Smooth muscle cell of the brain vasculature (primary cell): ENCODE data around the gene SOX4.
"Not testable (repeated sequence)": the region's sequence is repeated elsewhere in the genome, so short reads cannot be mapped to it uniquely, and the experiment has no call there.

Experiments
- DNase-seq: peaks from one replicate; pipeline ENCODE4 v3.0.0-alpha.2; 2012; ENCODE audit warnings: low read depth, low spot score

The SOX4 gene

GRCh38 chr6:21593412-21593926 is at the start of gene SOX4:
TSS of gene SOX4 (plus strand) at chr6:21593751. CDS start at chr6:21594535, 784 bp downstream.
- DNase-seq = peak; percentile 89

DNA sequence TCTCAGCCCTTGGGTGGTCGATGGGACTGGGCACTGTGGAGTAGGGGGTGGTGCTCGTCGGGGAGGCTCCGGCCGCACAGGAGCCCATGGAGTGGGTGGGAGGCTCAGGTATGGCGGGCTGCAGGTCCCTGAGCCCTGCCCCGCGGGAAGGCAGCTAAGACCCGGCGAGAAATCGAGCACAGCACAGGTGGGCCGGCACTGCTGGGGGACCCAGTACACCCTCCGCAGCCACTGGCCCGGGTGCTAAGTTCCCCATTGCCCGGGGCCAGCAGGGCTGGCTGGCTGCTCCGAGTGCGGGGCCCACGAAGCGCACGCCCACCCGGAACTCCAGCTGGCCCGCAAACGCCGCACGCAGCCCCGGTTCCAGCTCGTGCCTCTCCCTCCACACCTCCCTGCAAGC is 41.3 kb upstream of the SOX4 start:
- not testable (repeated sequence) for DNase-seq

GRCh38 chr6:21554286-21554685 is 39.3 kb upstream of the SOX4 start:
- DNase-seq = no peak

GRCh38 chr6:21555197-21555596 is 38.4 kb upstream of the SOX4 start:
- DNase-seq = no peak

DNA sequence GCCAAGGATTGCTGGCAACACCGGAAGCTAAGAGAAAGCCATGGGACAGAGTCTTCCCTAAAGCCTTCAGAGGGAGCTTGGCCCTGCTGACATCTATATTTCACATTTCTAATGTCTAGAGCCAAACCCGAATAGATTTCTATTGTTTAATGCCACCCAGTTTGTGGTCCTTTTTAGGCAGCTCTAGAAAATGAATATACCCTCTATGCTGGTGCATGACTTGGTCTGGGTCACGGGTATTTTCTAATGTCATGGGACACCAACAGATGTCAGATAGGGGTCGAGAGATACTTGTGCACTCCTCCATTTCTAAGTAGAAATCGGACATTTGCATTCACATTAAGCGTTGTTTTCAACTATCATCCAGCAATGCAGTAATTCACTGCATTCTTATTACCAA is 37.0 kb upstream of the SOX4 start:
- no peak for DNase-seq

- DNase-seq = no peak
Measured at GRCh38 chr6:21556968-21557721, 36.4 kb upstream of the SOX4 start.

DNA sequence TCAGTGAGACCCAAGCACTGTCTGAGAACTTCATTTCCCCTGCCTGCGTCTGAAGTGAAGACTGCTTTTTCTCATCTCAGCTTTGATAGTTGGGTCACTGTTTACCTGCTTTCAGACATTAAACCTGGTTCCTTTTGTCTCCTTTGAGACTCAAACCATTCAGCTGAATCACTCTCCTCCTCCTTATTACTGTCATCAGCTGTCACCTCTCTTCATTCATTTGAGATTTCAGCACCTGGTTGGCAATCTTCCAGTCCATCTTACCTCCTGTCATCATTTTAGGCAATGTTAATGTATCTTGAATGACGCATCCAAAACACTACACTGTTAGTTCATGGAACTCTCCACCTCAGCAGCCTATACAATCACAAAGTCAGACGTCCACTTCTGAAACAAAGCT is 34.3 kb upstream of the SOX4 start:
- DNase-seq = no peak

GRCh38 chr6:21560249-21560648 is 33.3 kb upstream of the SOX4 start:
- no peak for DNase-seq

GRCh38 chr6:21565431-21565830 is 28.1 kb upstream of the SOX4 start:
- no peak for DNase-seq

GRCh38 chr6:21578523-21578922 is 15.0 kb upstream of the SOX4 start:
- no peak for DNase-seq

DNA sequence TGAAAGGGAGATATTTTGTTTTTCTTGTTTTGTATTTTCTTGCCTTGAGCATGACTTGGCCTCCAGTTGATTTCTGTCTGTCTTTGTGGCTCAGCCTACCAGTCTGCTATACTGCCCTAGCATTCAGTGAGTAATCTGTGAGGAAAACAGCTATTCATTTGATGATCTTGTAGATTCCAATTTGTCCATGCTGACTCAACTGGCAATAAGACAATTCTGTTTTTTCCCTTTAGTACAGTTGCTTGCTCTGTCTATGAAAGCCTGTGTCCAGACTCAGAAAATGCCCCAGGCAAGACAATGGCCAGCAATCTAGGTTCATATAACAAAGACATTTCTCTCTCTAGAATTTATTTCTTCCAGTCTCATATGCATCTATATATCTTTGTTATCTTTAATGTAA is 10.9 kb upstream of the SOX4 start:
- DNase-seq = no peak

- no peak for DNase-seq
Measured at GRCh38 chr6:21586300-21586699, 7.3 kb upstream of the SOX4 start.

GRCh38 chr6:21586740-21587178 is 6.8 kb upstream of the SOX4 start:
- DNase-seq = no peak

DNA sequence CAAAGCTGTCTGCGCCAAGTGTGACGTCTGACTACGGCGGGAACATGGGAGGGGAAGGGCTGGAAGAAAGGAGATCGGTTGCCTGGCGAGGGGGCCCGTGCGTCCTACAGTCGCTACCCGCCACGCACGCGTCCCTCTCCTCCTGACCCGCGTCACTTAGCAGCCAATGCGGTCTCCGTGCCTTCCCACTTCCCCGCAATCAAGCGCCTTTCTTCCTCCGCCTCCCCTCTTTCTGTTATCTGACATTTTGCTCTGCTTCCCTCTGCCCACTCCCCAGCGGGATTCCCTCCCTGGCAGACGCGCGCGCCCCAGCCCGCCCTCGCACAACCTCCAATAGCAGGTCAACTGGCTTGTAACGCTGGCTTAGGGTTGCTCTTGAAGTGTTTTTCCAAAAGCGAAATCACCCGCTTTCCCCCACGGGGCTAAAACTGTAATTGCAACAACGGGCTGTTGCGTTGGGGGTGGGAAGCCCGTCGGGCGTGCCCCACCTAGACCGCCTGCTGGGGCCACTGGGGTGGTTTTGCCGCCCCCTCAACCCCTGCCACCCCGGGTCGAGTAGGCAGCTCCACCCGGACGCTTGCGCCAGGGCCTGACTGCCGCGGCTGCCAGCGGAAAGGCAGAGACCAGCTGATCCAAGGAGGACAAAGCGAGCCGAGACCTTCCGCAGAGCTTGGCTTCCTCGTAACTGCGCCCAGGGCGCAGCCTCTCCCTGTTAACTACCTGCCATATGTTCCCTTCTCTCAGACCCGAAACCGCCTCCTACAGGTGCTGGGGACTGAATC is 6.2 kb upstream of the SOX4 start:
- DNase-seq = no peak

DNA sequence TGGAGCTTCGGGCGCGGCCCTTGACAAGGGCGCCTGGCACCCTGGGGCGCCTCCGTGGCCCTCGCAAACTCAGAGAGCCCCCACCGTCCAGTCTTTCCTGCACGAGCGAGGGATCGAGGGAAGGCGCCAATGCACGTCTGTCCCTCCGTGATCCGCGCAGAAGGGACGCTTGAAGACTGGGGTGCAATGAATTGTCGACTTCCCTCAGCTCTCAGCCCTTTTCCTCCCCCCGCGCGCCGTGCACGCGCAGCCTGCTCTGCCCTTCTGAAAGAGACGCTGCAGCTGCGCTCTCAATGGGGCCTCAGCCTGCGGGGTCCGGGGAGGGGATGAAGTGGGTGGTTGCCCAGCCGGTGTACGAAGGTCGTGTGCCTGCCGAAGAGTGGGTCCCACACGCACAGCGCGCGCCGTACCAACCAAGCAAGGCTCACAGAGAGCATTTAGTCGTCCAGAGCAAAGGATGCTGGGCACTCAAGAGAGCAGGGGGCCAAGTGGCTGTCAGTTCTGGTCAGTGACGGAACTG is 5.5 kb upstream of the SOX4 start:
- DNase-seq = no peak

GRCh38 chr6:21588481-21589351 is 4.8 kb upstream of the SOX4 start:
- no peak for DNase-seq

DNA sequence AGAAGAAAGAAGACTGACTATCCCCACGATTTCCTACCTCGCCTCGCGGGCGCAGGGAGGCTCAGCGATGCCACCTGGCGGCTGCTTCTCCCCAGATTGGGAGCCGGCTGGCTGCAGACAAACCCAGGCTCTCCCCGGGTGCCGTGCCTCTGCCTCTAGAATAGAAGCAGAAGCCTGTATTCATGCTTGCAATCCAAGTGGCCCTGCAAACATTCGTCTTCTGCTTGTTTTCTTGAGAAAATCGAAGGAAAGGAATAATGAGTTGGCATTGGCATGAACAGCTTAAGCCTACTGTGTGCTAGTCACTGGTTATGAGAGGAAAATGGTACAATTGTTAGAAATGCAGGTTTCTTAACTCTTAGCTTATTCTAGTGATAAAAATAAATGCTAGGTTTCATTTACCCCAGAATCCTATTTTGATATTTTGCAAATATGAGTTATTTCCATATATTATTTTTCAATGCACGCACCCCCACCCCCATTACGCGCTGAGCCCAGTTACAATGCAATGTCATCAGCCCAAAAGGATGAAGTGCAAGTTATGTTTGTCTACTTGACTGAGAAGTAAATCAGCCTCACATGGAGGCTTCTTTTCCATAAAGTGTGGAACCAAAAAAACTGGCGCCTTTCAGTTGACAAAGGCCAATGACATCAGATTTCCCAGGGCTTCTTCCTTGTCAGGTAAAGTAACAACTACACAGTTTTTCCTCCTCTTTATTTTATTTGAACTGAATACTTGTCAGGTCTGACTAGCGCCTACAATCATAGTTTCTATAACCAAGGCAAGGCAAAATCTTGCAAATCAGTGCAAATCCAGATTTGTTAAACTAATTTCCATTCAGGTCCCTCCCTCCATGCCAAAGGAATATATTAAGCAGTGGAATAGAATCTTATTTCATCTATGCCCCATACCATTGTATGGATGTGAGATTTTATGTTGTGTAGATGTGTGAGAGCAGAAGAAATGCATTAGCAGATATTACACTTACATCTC is 3.9 kb upstream of the SOX4 start:
- DNase-seq = no peak

GRCh38 chr6:21590346-21590745 is 3.2 kb upstream of the SOX4 start:
- DNase-seq = no peak

DNA sequence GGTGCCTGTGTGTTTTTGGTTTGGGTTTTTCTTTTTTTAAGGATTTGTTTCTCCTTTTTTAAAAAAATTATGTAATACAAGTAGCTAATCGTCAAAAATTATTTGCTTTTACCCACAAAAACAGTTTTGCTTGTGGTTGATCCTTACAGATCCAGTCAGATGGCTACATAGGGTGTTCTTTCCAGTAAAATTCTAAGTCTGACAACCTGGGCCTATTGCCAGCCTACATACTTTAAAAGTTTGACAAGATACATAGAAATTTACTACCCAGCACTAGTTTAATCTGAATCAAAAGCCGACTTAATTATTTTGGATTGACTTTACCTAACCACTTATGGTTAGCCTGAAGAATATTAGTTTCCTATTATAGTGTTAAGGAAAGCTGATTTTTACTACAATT is 2.1 kb upstream of the SOX4 start:
- DNase-seq = no peak

DNA sequence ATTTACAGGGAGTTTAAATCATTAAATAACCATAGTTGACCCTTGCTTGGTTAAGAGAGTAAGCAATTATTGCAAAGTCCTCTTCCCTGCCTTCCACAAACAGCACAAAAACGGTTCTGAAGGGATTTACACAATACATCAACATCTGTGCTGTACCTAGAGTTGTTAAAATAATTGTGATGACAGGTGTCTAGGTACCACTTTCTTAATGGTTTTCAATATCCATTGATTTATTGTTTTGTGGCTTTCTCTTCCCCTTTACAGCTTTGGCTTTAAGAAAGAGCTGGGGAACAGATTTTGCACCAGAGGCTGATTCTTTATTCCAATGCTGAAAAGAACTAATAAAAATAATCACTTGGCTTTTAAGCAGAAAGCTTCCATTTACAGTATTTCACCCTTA is 598 bp upstream of the SOX4 start:
- DNase-seq = no peak
